Measurements from ENCODE around the gene ASB14. TPM values are rescaled to one million over a fixed set of nuclear protein-coding genes. Genes with fewer than 3 reads are reported as not detected.

ASB14 gene
- total RNA-seq, 1 experiment from 2014 or later = not detected

DNA sequence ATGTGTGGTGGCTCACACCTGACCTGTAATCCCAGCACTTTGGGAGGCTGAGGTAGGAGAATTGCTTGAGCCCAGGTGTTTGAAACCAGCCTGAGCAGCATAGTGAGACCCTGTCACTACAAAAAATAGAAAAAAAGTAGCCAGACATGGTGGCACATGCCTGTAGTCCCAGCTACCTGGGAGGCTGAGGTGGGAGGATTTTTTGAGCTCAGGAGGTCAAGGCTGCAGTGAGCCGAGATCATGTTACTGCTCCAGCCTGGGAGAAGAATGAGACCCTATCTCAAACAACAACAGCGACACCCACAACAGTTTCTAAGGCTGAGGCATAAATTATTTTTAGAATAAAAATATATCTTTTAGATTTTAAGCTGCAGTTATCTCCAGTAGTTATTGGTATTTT is 58.7 kb downstream of the ASB14 start:
- ChIA-PET POLR2A (ENCODE audit: unreplicated experiment) (no interaction called here), CTCF (interaction anchor here (0.6 kb wide), 1 partner anchor 68 kb away, joined by 4 read pairs; no protein-coding TSS in a partner anchor)
- no peak for DNase-seq
- TF ChIP-seq, protein P1, sequence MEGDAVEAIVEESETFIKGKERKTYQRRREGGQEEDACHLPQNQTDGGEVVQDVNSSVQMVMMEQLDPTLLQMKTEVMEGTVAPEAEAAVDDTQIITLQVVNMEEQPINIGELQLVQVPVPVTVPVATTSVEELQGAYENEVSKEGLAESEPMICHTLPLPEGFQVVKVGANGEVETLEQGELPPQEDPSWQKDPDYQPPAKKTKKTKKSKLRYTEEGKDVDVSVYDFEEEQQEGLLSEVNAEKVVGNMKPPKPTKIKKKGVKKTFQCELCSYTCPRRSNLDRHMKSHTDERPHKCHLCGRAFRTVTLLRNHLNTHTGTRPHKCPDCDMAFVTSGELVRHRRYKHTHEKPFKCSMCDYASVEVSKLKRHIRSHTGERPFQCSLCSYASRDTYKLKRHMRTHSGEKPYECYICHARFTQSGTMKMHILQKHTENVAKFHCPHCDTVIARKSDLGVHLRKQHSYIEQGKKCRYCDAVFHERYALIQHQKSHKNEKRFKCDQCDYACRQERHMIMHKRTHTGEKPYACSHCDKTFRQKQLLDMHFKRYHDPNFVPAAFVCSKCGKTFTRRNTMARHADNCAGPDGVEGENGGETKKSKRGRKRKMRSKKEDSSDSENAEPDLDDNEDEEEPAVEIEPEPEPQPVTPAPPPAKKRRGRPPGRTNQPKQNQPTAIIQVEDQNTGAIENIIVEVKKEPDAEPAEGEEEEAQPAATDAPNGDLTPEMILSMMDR (conservative IDR thresholded peaks at IDR 0.05) = no peak
- no peak for TF ChIP-seq EZH2 (IDR thresholded peaks at IDR 0.05; ENCODE audit: low read depth)
- H3K9me3 ChIP-seq (ENCODE audit: insufficient read depth, low read depth) = no peaks in the 10 kb centered on the region
- H3K36me3 ChIP-seq (ENCODE audit: low read depth) = peaks cover 8% of the 10 kb centered on the region; the same call in 1 of the 2 replicates
- H3K4me2 ChIP-seq = no peak overlapping the region
- no peak overlapping the region for H3K27ac ChIP-seq
- H2AFZ ChIP-seq = no peak overlapping the region
- H3K79me2 ChIP-seq (ENCODE audit: low read depth) = peaks cover 42% of the 10 kb centered on the region
- intact Hi-C loops (cut with micrococcal nuclease; ENCODE audit: unreplicated experiment) = no loop called here
- H4K20me1 ChIP-seq (ENCODE audit: insufficient read depth) = peaks cover 22% of the 10 kb centered on the region
- H3K4me3 ChIP-seq = no peak overlapping the region
- H3K4me1 ChIP-seq (replicated peaks; ENCODE audit: insufficient read depth) = peaks cover 15% of the 10 kb centered on the region
- BruUV-seq (replicated peaks) = no TSS peak
- no peaks in the 10 kb centered on the region for H3K9me2 ChIP-seq (ENCODE audit: insufficient read depth)
- H3K27me3 ChIP-seq (ENCODE audit: insufficient read depth, low read depth) = no peaks in the 10 kb centered on the region
- peaks cover 11% of the 10 kb centered on the region; the same call in 1 of the 2 replicates for H3F3A ChIP-seq (ENCODE audit: insufficient read depth, low read depth)

DNA sequence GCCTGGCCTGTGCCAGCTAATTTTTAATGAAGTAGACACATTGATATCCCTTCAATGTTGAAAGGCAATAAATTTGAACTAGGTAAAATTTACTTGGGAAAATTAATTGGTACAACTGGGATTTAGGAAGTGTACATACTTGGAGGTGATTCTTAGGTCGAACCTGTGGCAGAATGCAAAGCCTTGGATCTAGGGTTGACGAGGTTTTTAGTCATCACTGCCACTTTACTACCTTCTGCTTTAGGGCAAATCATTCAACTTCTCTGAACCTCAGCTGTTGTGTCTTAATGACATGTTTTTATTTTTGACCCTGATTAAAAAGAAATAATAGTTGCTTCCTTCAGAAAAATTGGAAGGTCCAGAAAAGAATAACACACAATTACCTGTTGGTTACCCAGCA is 62.5 kb downstream of the ASB14 start:
- Histone ChIP-seq H3K4me3 (peak overlapping the region; percentile 66; the same call in 1 of the 2 replicates), H4K20me1 (ENCODE audit: insufficient read depth) (peaks cover 23% of the 10 kb centered on the region), H3F3A (ENCODE audit: insufficient read depth, low read depth) (peaks cover 24% of the 10 kb centered on the region), H3K27me3 (ENCODE audit: insufficient read depth, low read depth) (no peaks in the 10 kb centered on the region), H3K79me2 (ENCODE audit: low read depth) (peaks cover 50% of the 10 kb centered on the region), H3K9me2 (ENCODE audit: insufficient read depth) (no peaks in the 10 kb centered on the region), H3K36me3 (ENCODE audit: low read depth) (no peaks in the 10 kb centered on the region), H2AFZ (no peak overlapping the region), H3K9me3 (ENCODE audit: insufficient read depth, low read depth) (no peaks in the 10 kb centered on the region), H3K4me1 (replicated peaks; ENCODE audit: insufficient read depth) (peaks cover 27% of the 10 kb centered on the region), H3K4me2 (peak overlapping the region; percentile 84), H3K27ac (no peak overlapping the region)
- POLR2A ChIA-PET (ENCODE audit: unreplicated experiment) = interaction anchor here (0.6 to 0.7 kb wide), 2 partner anchors 8 to 27 kb away, joined by 3 to 4 read pairs; no protein-coding TSS in a partner anchor
- no TSS peak for BruUV-seq (replicated peaks)
- intact Hi-C loops (cut with micrococcal nuclease; ENCODE audit: unreplicated experiment) = no loop called here
- DNase-seq = no peak
- TF ChIP-seq, protein P1 (conservative IDR thresholded peaks at IDR 0.05) = no peak
- TF ChIP-seq EZH2 (IDR thresholded peaks at IDR 0.05; ENCODE audit: low read depth) = no peak
- CTCF ChIA-PET = interaction anchor here (0.7 kb wide), 1 partner anchor 68 kb away, joined by 4 read pairs; no protein-coding TSS in a partner anchor

DNA sequence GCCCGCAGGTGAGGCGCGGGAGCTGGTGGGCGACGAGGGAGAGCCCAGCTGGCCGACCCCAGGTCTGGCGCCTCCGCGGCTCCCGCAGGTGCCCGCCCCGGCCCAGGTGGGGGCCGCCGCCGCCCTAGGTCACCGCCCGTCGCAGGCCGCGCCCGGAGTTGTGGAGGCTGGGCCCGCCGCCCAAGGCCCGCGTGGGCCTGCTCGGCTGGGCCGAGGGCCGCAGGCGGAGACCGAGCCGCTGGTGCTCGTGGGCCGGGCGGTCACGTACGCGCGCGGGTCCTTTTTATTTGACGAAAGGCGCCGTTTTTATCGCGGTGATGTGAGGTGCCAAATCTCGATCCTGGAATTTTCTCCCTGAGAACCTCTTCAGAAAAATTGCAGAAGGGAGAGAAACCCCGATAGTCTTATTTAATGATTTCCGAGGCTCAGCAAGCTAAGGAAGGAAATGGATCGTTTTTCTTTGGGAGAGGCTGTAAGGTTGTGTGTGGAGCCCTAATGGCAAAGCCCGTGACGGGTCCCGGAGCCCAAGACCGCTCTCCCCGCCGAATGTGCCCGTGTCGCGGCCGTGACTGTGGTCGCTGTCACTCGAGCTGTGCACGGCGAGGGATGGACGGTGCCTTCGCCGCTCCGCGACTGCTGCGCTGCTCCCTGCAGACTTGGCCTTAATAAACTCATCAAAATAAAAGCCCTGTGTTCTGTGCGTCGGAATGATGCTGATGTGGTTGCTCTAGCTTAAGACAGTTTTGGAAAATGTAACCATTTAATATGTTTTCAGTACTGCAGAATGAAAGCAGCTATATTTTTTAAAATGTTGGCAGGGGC is 64.3 kb downstream of the ASB14 start:
- H3K9me3 ChIP-seq (ENCODE audit: insufficient read depth, low read depth) = no peaks in the 10 kb centered on the region
- no peaks in the 10 kb centered on the region for H3K36me3 ChIP-seq (ENCODE audit: low read depth)
- peaks cover 27% of the 10 kb centered on the region for H3K4me1 ChIP-seq (replicated peaks; ENCODE audit: insufficient read depth)
- no peaks in the 10 kb centered on the region for H3K9me2 ChIP-seq (ENCODE audit: insufficient read depth)
- CTCF ChIA-PET = no interaction called here
- peaks cover 23% of the 10 kb centered on the region for H4K20me1 ChIP-seq (ENCODE audit: insufficient read depth)
- TF ChIP-seq, protein P1 (conservative IDR thresholded peaks at IDR 0.05) = no peak
- TF ChIP-seq EZH2 (IDR thresholded peaks at IDR 0.05; ENCODE audit: low read depth) = no peak
- no TSS peak for BruUV-seq (replicated peaks)
- peak overlapping the region; percentile 80 for H2AFZ ChIP-seq
- intact Hi-C loops (cut with micrococcal nuclease; ENCODE audit: unreplicated experiment) = loop anchor here (10.0 kb wide), 2 partner anchors 123 to 223 kb away; no protein-coding TSS in a partner anchor
- H3K4me3 ChIP-seq = peak overlapping the region; percentile 66
- peaks cover 42% of the 10 kb centered on the region for H3K79me2 ChIP-seq (ENCODE audit: low read depth)
- H3K27me3 ChIP-seq (ENCODE audit: insufficient read depth, low read depth) = no peaks in the 10 kb centered on the region
- DNase-seq = peak in 1 of 2 experiments; percentile 33
- peaks cover 24% of the 10 kb centered on the region for H3F3A ChIP-seq (ENCODE audit: insufficient read depth, low read depth)
- POLR2A ChIA-PET (ENCODE audit: unreplicated experiment) = interaction anchor here (0.5 kb wide), 1 partner anchor 623 kb away, joined by 19 read pairs; no protein-coding TSS in a partner anchor
- peak overlapping the region; percentile 31 for H3K27ac ChIP-seq
- peak overlapping the region; percentile 84 for H3K4me2 ChIP-seq
